Activated CD4-positive, CD25-positive, alpha-beta regulatory T cell treated with anti-CD3 and anti-CD28 coated beads, Interleukin-2, amount 50 U/mL, for 16 hours (primary cell): ENCODE measurements around the gene PPP1R12A.
"Not testable (repeated sequence)": the region's sequence is repeated elsewhere in the genome, so short reads cannot be mapped to it uniquely, and the experiment has no call there.

Experiments
- DNase-seq: peaks from one replicate; pipeline ENCODE4 v3.0.0-alpha.2; 2020; ENCODE audit warnings: low read depth, low spot score

PPP1R12A gene

GRCh38 chr12:79895071-79895470, 39.8 kb downstream of the PPP1R12A start:
- no peak for DNase-seq

- no peak for DNase-seq
These were observed 43.3 kb downstream of the PPP1R12A start for GRCh38 chr12:79891506-79892162.

GRCh38 chr12:79887890-79888289, 47.0 kb downstream of the PPP1R12A start:
- no peak for DNase-seq

- no peak for DNase-seq
These were observed 47.9 kb downstream of the PPP1R12A start for GRCh38 chr12:79886917-79887519.

GRCh38 chr12:79885911-79886490, 48.9 kb downstream of the PPP1R12A start:
- DNase-seq = no peak

DNA sequence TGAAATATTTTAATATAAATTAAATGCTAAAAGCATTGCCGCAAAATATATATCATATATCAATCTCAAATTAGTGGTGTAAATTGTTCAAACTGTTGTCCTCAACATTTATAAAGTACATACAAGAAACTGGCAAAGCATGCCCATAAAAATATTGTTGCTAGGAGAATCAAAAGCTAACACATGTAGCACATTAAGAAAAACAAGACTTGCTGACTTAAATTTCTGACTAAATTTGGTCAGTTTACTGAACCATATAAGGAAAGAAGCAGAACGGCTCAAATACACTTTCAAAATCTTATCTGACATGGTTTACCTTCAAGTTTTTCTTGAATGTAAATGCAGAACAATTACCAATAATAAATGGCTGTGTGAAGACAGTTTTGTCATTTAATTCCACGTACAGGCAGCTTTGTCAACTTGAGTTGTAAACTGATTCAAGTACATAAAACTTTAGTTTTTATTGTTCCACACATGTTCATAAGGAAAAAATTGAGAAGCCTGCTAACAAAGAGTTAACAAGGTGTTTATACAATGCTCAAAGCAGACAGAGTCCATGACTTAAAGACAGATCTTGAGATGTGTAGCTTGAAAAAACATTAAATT, 50.4 kb downstream of the PPP1R12A start:
- DNase-seq = no peak

- DNase-seq = no peak
These were observed 51.7 kb downstream of the PPP1R12A start for GRCh38 chr12:79883216-79883615.

- no peak for DNase-seq
These were observed 53.5 kb downstream of the PPP1R12A start for GRCh38 chr12:79881351-79881750.

GRCh38 chr12:79878506-79878905, 56.4 kb downstream of the PPP1R12A start:
- not testable (repeated sequence) for DNase-seq

DNA sequence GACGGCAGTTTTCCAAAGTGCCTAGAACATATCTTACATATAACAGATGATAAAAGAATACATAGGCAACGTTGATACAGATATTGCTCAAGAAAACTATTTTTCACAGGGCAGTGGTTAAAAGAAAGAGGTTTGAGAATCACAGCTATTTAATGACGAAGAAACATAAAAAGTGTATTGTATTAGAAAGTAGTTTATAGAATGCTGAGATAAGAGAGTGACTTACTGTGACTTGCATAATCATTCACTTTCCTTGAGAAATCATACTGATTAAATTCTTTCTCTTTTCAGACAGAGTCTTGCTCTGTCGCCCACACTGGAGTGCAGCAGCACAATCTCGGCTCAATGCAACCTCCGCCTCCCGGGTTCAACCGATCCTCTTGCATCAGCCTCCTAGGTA, 57.7 kb downstream of the PPP1R12A start:
- no peak for DNase-seq

GRCh38 chr12:79874665-79875064, 60.2 kb downstream of the PPP1R12A start:
- DNase-seq = no peak

GRCh38 chr12:79873201-79873600, 61.7 kb downstream of the PPP1R12A start:
- no peak for DNase-seq

DNA sequence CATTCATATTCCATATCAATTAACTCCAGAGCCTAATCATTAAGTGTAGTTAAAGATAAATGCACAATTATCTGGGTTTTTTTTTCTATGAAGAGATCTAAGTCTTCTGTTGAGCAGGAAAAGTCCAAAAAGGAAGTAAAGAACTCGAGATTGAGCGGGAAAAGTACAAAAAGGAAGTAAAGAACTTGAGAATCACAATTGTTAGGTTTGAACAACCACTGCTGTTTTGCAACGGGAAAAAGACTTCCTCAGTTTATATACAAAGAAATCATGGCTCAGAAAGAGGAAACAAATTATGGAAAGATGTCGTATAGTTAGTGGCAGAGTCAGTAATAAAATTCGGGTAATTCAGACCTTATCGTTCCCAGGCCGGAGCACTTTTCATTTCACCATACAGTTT, 63.3 kb downstream of the PPP1R12A start:
- no peak for DNase-seq

- DNase-seq = no peak
These were observed 64.0 kb downstream of the PPP1R12A start for GRCh38 chr12:79870916-79871315.

GRCh38 chr12:79859646-79860045, 75.3 kb downstream of the PPP1R12A start:
- DNase-seq = no peak

GRCh38 chr12:79858518-79858917, 76.4 kb downstream of the PPP1R12A start:
- DNase-seq = no peak

- no peak for DNase-seq
These were observed 77.2 kb downstream of the PPP1R12A start for GRCh38 chr12:79857675-79858074.

- no peak for DNase-seq
These were observed 84.1 kb downstream of the PPP1R12A start for GRCh38 chr12:79850610-79851299.

- no peak for DNase-seq
These were observed 86.6 kb downstream of the PPP1R12A start for GRCh38 chr12:79848339-79848738.

GRCh38 chr12:79847417-79847816, 87.5 kb downstream of the PPP1R12A start:
- no peak for DNase-seq

- DNase-seq = no peak
These were observed 90.2 kb downstream of the PPP1R12A start for GRCh38 chr12:79844693-79845092.

DNA sequence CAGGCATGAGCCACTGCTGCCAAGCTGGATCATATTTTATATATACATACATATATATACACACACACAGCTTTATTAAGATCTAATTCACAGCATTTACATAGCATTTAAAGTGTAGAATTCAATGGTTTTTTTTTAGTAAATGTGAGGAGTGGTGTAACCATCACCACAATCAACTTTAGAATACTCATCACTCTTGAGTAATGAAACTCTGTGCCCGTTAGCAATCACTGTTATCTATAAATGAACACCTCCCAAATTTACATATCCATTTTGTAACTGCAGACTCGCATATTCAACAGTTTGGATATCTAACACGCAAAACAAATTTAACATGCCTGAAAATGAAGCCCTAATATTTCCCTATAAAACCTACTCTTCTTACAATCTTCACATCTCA, 90.9 kb downstream of the PPP1R12A start:
- no peak for DNase-seq
